OCI-LY7 (cell line): Measurements from ENCODE around the gene NTRK3.

ENCODE experiments used
- CTCF ChIP-seq: fragments of 200-600 bp; sonication (generic); conservative IDR thresholded peaks from 2 replicates; pipeline ENCODE4 v1.5.1; 2014; ENCODE audit warnings: mild to moderate bottlenecking, antibody characterized with exemption, low read length, moderate library complexity, mixed read lengths
- EZH2phosphoT487 ChIP-seq: fragments of 200-600 bp; sonication (generic); IDR thresholded peaks from 2 replicates; pipeline ENCODE4 v1.6.1; 2018; ENCODE audit warnings: low read depth, borderline replicate concordance, mild to moderate bottlenecking, mixed run types, antibody characterized with exemption, low read length, moderate library complexity, mixed read lengths

GRCh38 chr15:88249220-88249619 is 7.3 kb downstream of the NTRK3 start:
- no peak for TF ChIP-seq CTCF
- TF ChIP-seq EZH2phosphoT487, result no peak
